GM19324 (cell line): ENCODE measurements around the gene TFAP2C.
"Not testable (repeated sequence)": the region's sequence is repeated elsewhere in the genome, so short reads cannot be mapped to it uniquely, and the experiment has no call there.

Source experiments
- ATAC-seq: cut with Tn5 transposase; IDR thresholded peaks from one replicate; pipeline ENCODE4 v1.9.1; 2021; ENCODE audit warnings: mild to moderate bottlenecking, moderate library complexity; ENCODE audit not compliant: unreplicated experiment, low FRiP score

Gene TFAP2C

GRCh38 chr20:56637576-56637975 lies 8.5 kb downstream of the TFAP2C start:
- ATAC-seq, result no peak

- ATAC-seq, result no peak
Measured at GRCh38 chr20:56646599-56646998, 17.5 kb downstream of the TFAP2C start.

- ATAC-seq, result no peak
Measured at GRCh38 chr20:56653211-56653610, 24.1 kb downstream of the TFAP2C start.

- ATAC-seq, result no peak
Measured at GRCh38 chr20:56656632-56657031, 27.5 kb downstream of the TFAP2C start.

GRCh38 chr20:56657879-56658278 lies 28.8 kb downstream of the TFAP2C start:
- no peak for ATAC-seq

GRCh38 chr20:56658341-56658947 lies 29.3 kb downstream of the TFAP2C start:
- ATAC-seq, result not testable (repeated sequence)

- no peak for ATAC-seq
Measured at GRCh38 chr20:56663660-56664059, 34.6 kb downstream of the TFAP2C start.

- no peak for ATAC-seq
Measured at GRCh38 chr20:56664796-56665195, 35.7 kb downstream of the TFAP2C start.

GRCh38 chr20:56665806-56666205 lies 36.7 kb downstream of the TFAP2C start:
- no peak for ATAC-seq

GRCh38 chr20:56673450-56673849 lies 44.3 kb downstream of the TFAP2C start:
- no peak for ATAC-seq

- no peak for ATAC-seq
Measured at GRCh38 chr20:56676001-56676400, 46.9 kb downstream of the TFAP2C start.

- ATAC-seq, result no peak
Measured at GRCh38 chr20:56676679-56677078, 47.6 kb downstream of the TFAP2C start.

GRCh38 chr20:56683077-56683865 lies 54.2 kb downstream of the TFAP2C start:
- ATAC-seq, result no peak

GRCh38 chr20:56685879-56686278 lies 56.8 kb downstream of the TFAP2C start:
- ATAC-seq, result no peak

GRCh38 chr20:56687061-56687460 lies 58.0 kb downstream of the TFAP2C start:
- ATAC-seq, result no peak

GRCh38 chr20:56688106-56688505 lies 59.0 kb downstream of the TFAP2C start:
- no peak for ATAC-seq
